ENCODE measurements around the gene ELMO3. TPM values are rescaled to one million over a fixed set of nuclear protein-coding genes. Genes with fewer than 3 reads are reported as not detected.

The ELMO3 gene
- total and polyA plus RNA-seq, 2 donors (not counting 3 experiments of a cell fraction or from before 2014, with no cell fraction given) = 3.9 to 5.7 TPM

DNA sequence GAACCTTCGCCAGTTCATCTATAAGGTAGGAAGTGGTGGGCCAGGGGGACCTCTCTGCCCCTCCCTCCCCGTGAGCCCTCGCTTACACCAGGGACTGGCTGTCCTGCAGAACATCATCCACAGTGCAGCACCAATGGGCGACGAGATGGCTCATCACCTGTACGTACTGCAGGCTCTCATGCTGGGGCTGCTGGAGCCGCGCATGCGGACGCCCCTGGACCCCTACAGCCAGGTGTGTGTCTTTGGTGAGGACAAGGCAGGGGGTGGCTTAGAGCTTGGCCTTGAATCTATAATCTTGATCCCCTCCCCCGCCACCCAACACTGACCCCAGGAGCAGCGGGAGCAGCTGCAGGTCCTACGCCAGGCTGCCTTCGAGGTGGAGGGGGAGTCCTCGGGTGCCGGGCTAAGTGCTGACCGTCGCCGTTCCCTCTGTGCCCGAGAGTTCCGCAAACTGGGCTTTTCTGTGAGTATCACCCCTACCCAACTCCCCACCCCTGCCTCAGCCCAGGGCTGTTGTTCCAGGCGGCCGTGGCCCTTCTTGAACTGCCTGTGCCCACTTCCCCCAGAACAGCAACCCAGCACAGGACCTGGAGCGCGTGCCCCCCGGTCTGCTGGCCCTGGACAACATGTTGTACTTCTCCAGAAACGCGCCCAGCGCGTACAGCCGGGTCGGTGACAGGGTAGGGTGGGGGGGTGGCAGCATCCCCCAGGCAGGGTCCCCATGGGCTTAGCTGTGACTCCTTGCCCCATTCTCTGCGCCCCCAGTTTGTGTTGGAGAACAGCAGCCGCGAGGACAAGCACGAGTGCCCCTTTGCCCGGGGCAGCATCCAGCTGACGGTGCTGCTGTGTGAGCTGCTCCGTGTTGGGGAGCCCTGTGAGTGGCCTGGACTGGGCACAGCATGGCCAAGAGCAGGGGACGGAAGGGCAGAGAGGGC is 2.7 kb downstream of the ELMO3 start:
- no peak overlapping the region for H3K27ac ChIP-seq (ENCODE audit: insufficient read depth, low read depth, low read length)
- no peak overlapping the region for H3K9ac ChIP-seq (replicated peaks; ENCODE audit: extremely low read depth, insufficient read depth, low read length)
- CTCF ChIA-PET = interaction anchor here (0.9 to 1.6 kb wide), 3 partner anchors 9 to 46 kb away, joined by 3 to 6 read pairs (median 5); partner anchors contain the start of gene E2F4
- no peaks in the 10 kb centered on the region for H4K20me1 ChIP-seq (replicated peaks; ENCODE audit: control insufficient read depth, extremely low read depth, insufficient read depth, low read length)
- no peaks in the 10 kb centered on the region for H3K9me1 ChIP-seq (replicated peaks; ENCODE audit: control insufficient read depth, extremely low read depth, insufficient read depth, low read length)
- dilution Hi-C loops (cut with MboI; ENCODE audit: extremely low pct_ligation_motif_present, low sequenced_read_pairs) = no loop called here
- peaks cover 2% of the 10 kb centered on the region for H3K4me1 ChIP-seq (ENCODE audit: control insufficient read depth, extremely low read depth, insufficient read depth, low read length)
- BruUV-seq (replicated peaks) = no TSS peak
- H2AFZ ChIP-seq (ENCODE audit: low read depth, low read length) = no peak overlapping the region
- intact Hi-C loops (cut with micrococcal nuclease) = no loop called here
- no peak for TF ChIP-seq MAX (IDR thresholded peaks at IDR 0.05; ENCODE audit: insufficient read depth, insufficient read length)
- no peak for TF ChIP-seq POLR2AphosphoS5 (IDR thresholded peaks at IDR 0.05; ENCODE audit: insufficient read depth, low read depth, low read length)
- no peaks in the 10 kb centered on the region for H3K27me3 ChIP-seq (ENCODE audit: control insufficient read depth in 2 of 2, insufficient read depth in 2 of 2, low read length in 2 of 2)
- H3K4me3 ChIP-seq (replicated peaks in 1 of 3; ENCODE audit: insufficient read depth in 1 of 3, low read depth in 1 of 3, low read length in 3 of 3) = no peak overlapping the region
- H3K9me3 ChIP-seq (replicated peaks; ENCODE audit: control insufficient read depth, insufficient read depth, low read length) = no peaks in the 10 kb centered on the region
- peaks cover 2% of the 10 kb centered on the region for H3K79me2 ChIP-seq (ENCODE audit: control insufficient read depth, insufficient read depth, low read length)
- FAIRE-seq (no peak), DNase-seq (ENCODE audit: low read depth, low spot score) (no peak)
- POLR2A ChIA-PET = interaction anchor here (0.6 kb wide), 2 partner anchors 56 to 137 kb away, joined by 3 read pairs; no protein-coding TSS in a partner anchor
- peaks cover 9 to 50% of the 10 kb centered on the region in 2 experiments for H3K36me3 ChIP-seq (ENCODE audit: control insufficient read depth in 2 of 2, extremely low read depth in 1 of 2, insufficient read depth in 2 of 2, low read length in 2 of 2)
- no peak overlapping the region for H3K4me2 ChIP-seq (ENCODE audit: insufficient read depth, low read length)

DNA sequence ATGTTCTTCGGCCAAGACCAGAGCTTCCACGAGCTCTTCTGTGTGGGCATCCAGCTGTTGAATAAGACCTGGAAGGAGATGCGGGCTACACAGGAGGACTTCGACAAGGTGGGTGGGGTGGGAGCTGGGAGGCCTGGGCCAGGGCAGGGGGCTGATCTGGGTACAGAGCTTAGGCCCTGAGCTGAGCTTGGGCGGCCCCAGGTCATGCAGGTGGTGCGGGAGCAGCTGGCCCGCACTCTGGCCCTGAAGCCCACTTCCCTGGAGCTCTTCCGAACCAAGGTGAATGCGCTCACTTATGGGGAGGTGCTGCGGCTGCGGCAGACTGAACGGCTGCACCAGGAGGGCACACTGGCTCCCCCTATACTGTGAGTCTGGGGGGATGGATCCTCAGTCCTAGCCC is 3.5 kb downstream of the ELMO3 start:
- H3K9ac ChIP-seq (replicated peaks; ENCODE audit: extremely low read depth, insufficient read depth, low read length) = no peak overlapping the region
- no peaks in the 10 kb centered on the region for H3K27me3 ChIP-seq (ENCODE audit: control insufficient read depth in 2 of 2, insufficient read depth in 2 of 2, low read length in 2 of 2)
- CTCF ChIA-PET = interaction anchor here (0.9 to 1.6 kb wide), 3 partner anchors 10 to 47 kb away, joined by 3 to 6 read pairs (median 5); partner anchors contain the start of gene E2F4
- no peaks in the 10 kb centered on the region for H3K9me1 ChIP-seq (replicated peaks; ENCODE audit: control insufficient read depth, extremely low read depth, insufficient read depth, low read length)
- no peak overlapping the region for H2AFZ ChIP-seq (ENCODE audit: low read depth, low read length)
- no peaks in the 10 kb centered on the region for H3K79me2 ChIP-seq (ENCODE audit: control insufficient read depth, insufficient read depth, low read length)
- DNase-seq (ENCODE audit: low read depth, low spot score) = no peak
- no peak for FAIRE-seq
- dilution Hi-C loops (cut with MboI; ENCODE audit: extremely low pct_ligation_motif_present, low sequenced_read_pairs) = no loop called here
- intact Hi-C loops (cut with micrococcal nuclease) = no loop called here
- no peaks in the 10 kb centered on the region for H3K9me3 ChIP-seq (replicated peaks; ENCODE audit: control insufficient read depth, insufficient read depth, low read length)
- no peaks in the 10 kb centered on the region for H4K20me1 ChIP-seq (replicated peaks; ENCODE audit: control insufficient read depth, extremely low read depth, insufficient read depth, low read length)
- POLR2A ChIA-PET = interaction anchor here (0.6 kb wide), 1 partner anchor 56 kb away, joined by 3 read pairs; no protein-coding TSS in a partner anchor
- no peak overlapping the region for H3K4me3 ChIP-seq (replicated peaks in 1 of 3; ENCODE audit: insufficient read depth in 1 of 3, low read depth in 1 of 3, low read length in 3 of 3)
- no TSS peak for BruUV-seq (replicated peaks)
- peaks cover 2% of the 10 kb centered on the region for H3K4me1 ChIP-seq (ENCODE audit: control insufficient read depth, extremely low read depth, insufficient read depth, low read length)
- peaks cover 2 to 43% of the 10 kb centered on the region in 2 experiments for H3K36me3 ChIP-seq (ENCODE audit: control insufficient read depth in 2 of 2, extremely low read depth in 1 of 2, insufficient read depth in 2 of 2, low read length in 2 of 2)
- TF ChIP-seq MAX (IDR thresholded peaks at IDR 0.05; ENCODE audit: insufficient read depth, insufficient read length) = no peak
- TF ChIP-seq CTCF (IDR thresholded peaks at IDR 0.05; ENCODE audit: extremely low read depth in 1 of 2, insufficient read depth in 1 of 2, low read depth in 1 of 2, low read length in 2 of 2) = no peak
- TF ChIP-seq MYC (IDR thresholded peaks at IDR 0.05; ENCODE audit: low read depth, low read length) = no peak
- TF ChIP-seq POLR2AphosphoS5 (IDR thresholded peaks at IDR 0.05; ENCODE audit: insufficient read depth, low read depth, low read length) = no peak
- no peak for TF ChIP-seq JUN (IDR thresholded peaks at IDR 0.05; ENCODE audit: borderline replicate concordance, insufficient read depth, insufficient read length, low read depth)
- H3K27ac ChIP-seq (ENCODE audit: insufficient read depth, low read depth, low read length) = no peak overlapping the region
- H3K4me2 ChIP-seq (ENCODE audit: insufficient read depth, low read length) = no peak overlapping the region

Measured in endothelial cell of umbilical vein (primary cell).